Measurements from ENCODE around the gene TRIM9. TPM values are rescaled to one million over a fixed set of nuclear protein-coding genes. Genes with fewer than 3 reads are reported as not detected.
"Not testable (repeated sequence)": the region's sequence is repeated elsewhere in the genome, so short reads cannot be mapped to it uniquely, and the experiment has no call there.

Gene TRIM9
- total and polyA plus RNA-seq, 5 experiments from 2014 or later: 0.10 to 2.8 (median 1.3) TPM; not detected in 1

- Mint-ChIP-seq H3K4me1 (no peaks in the 10 kb centered on the region), H3K4me3 (no peak overlapping the region), H3K27ac (no peak overlapping the region), H3K36me3 (no peaks in the 10 kb centered on the region), H3K9me3 (no peaks in the 10 kb centered on the region), H3K27me3 (no peaks in the 10 kb centered on the region)
- ATAC-seq (no peak), DNase-seq (no peak)
- POLR2A ChIA-PET: no interaction called here
Measured at GRCh38 chr14:51006781-51007211, 88.1 kb downstream of the TRIM9 start.

GRCh38 chr14:51006324-51006723, 88.6 kb downstream of the TRIM9 start:
- Mint-ChIP-seq H3K27me3 (no peaks in the 10 kb centered on the region), H3K9me3 (no peaks in the 10 kb centered on the region), H3K36me3 (no peaks in the 10 kb centered on the region), H3K4me1 (no peaks in the 10 kb centered on the region), H3K4me3 (no peak overlapping the region), H3K27ac (no peak overlapping the region)
- POLR2A ChIA-PET: no interaction called here
- DNase-seq: no peak
- no peak for ATAC-seq

GRCh38 chr14:51004801-51005526, 89.9 kb downstream of the TRIM9 start:
- Mint-ChIP-seq H3K9me3 (no peaks in the 10 kb centered on the region), H3K27me3 (no peaks in the 10 kb centered on the region), H3K36me3 (no peaks in the 10 kb centered on the region), H3K4me3 (no peak overlapping the region), H3K4me1 (no peaks in the 10 kb centered on the region), H3K27ac (no peak overlapping the region)
- DNase-seq (no peak), ATAC-seq (no peak)
- POLR2A ChIA-PET: no interaction called here

GRCh38 chr14:51004352-51004800, 90.5 kb downstream of the TRIM9 start:
- no peak for DNase-seq
- no peak overlapping the region for H3K4me3 Mint-ChIP-seq
- ATAC-seq: no peak
- H3K27me3 Mint-ChIP-seq: no peaks in the 10 kb centered on the region
- POLR2A ChIA-PET: no interaction called here
- no peaks in the 10 kb centered on the region for H3K9me3 Mint-ChIP-seq
- peaks cover 0 to under 1% (median 0%) of the 10 kb centered on the region in 3 donors for H3K36me3 Mint-ChIP-seq
- H3K27ac Mint-ChIP-seq: no peak overlapping the region
- H3K4me1 Mint-ChIP-seq: no peaks in the 10 kb centered on the region

GRCh38 chr14:51002406-51002999, 92.4 kb downstream of the TRIM9 start:
- no peaks in the 10 kb centered on the region for H3K27me3 Mint-ChIP-seq
- H3K36me3 Mint-ChIP-seq: peaks cover 0 to 2% (median 0%) of the 10 kb centered on the region in 3 donors
- no peak overlapping the region for H3K27ac Mint-ChIP-seq
- no peaks in the 10 kb centered on the region for H3K4me1 Mint-ChIP-seq
- ATAC-seq (no peak), DNase-seq (no peak)
- POLR2A ChIA-PET: no interaction called here
- no peaks in the 10 kb centered on the region for H3K9me3 Mint-ChIP-seq
- no peak overlapping the region for H3K4me3 Mint-ChIP-seq

DNA sequence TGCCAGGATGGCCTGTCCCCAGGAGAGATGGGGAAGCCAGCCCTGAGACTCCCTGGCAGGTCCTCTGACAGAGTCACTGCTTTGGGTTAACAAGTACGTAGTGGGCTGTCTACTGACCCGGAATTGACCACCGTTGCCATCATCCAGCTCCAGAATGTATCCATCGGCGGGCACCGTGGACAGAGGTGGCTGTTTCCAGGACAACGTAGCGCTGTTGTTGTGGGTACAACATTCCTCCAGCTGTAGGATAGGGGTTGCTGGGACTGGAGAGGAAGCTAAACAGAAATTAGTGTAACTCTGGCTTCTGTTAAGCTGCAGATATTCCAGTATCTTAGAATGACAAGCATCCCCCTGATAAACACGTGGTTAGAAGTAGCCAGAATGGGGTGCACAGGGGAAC, 94.3 kb downstream of the TRIM9 start:
- no peak for DNase-seq
- Mint-ChIP-seq H3K27me3 (no peaks in the 10 kb centered on the region), H3K9me3 (no peaks in the 10 kb centered on the region), H3K4me3 (no peak overlapping the region), H3K36me3 (peaks cover 0 to 2% (median 0%) of the 10 kb centered on the region in 3 donors), H3K4me1 (no peaks in the 10 kb centered on the region), H3K27ac (no peak overlapping the region)
- ATAC-seq: no peak
- POLR2A ChIA-PET: no interaction called here

DNA sequence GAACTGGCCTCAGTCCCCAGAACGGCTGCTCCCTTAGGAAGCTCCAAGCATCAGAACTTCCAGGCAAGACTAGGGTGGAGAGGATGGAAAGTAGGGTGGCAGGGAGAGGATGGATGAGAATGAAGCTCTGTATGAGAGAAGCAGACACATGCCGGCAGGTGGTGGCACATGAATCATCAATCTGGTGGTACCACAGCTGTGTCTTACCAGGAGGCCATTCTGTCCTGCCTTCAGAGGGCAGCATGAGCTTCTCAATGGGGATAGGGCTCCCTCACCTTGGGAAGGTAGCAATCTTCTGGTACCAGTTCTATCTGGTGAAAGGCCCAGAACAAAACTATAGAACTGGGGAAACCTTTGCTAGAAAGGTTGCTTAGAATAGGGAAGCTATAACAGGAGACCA, 95.2 kb downstream of the TRIM9 start:
- Mint-ChIP-seq H3K4me3 (no peak overlapping the region), H3K4me1 (no peaks in the 10 kb centered on the region), H3K36me3 (peaks cover 0 to 2% (median 0%) of the 10 kb centered on the region in 3 donors), H3K9me3 (no peaks in the 10 kb centered on the region), H3K27ac (no peak overlapping the region), H3K27me3 (no peaks in the 10 kb centered on the region)
- DNase-seq (no peak), ATAC-seq (no peak)
- POLR2A ChIA-PET: no interaction called here

DNA sequence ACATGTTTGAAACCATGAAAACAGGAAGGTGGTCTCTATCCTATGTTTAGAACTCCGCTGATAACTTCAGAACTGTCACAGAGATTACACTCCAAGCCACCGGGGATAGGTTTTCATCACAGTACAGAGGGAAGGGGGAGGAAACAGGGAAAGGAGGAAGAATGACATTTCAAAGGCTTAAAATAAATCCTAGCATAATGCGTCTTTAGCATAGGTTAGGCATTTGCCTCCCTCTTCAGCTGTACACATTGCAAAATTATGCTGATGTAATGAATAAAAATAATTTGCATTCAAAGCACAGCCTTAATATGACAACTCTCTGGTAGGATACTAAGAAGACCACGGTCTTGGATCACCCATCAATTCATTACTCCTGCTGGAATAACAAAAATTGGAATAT, 96.3 kb downstream of the TRIM9 start:
- Mint-ChIP-seq H3K9me3 (no peaks in the 10 kb centered on the region), H3K4me1 (no peaks in the 10 kb centered on the region), H3K27me3 (no peaks in the 10 kb centered on the region), H3K27ac (no peak overlapping the region), H3K4me3 (no peak overlapping the region), H3K36me3 (peaks cover 0 to 2% (median 0%) of the 10 kb centered on the region in 3 donors)
- POLR2A ChIA-PET: no interaction called here
- ATAC-seq (no peak), DNase-seq (no peak)

DNA sequence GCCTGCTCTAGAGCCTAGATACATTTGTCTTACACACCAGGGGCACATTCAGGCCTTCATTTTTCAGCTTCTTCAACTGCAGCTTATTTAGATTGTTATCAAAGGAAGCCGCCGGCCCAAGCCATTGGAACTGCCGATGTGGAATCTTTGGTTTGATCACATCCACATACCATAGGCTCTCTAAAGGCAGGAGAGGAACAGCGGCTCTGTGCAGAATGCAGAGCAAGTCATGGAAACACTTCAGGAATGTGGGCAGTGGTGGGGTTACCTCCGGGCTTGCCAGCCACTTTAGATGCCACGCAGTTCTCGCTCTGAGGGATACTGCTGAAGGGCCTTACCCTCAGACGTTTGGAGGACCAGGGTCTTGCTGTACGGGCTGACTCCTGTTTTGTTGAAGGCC, 97.2 kb downstream of the TRIM9 start:
- DNase-seq (no peak), ATAC-seq (no peak)
- no peak overlapping the region for H3K4me3 Mint-ChIP-seq
- no peaks in the 10 kb centered on the region for H3K4me1 Mint-ChIP-seq
- no peaks in the 10 kb centered on the region for H3K27me3 Mint-ChIP-seq
- POLR2A ChIA-PET: no interaction called here
- peaks cover 0 to 2% (median 0%) of the 10 kb centered on the region in 3 donors for H3K36me3 Mint-ChIP-seq
- H3K9me3 Mint-ChIP-seq: no peaks in the 10 kb centered on the region
- no peak overlapping the region for H3K27ac Mint-ChIP-seq

- H3K27me3 Mint-ChIP-seq, H3K9me3 Mint-ChIP-seq, H3K27ac Mint-ChIP-seq, H3K4me3 Mint-ChIP-seq, DNase-seq, POLR2A ChIA-PET, ATAC-seq, H3K4me1 Mint-ChIP-seq, H3K36me3 Mint-ChIP-seq: not testable (repeated sequence)
Measured at GRCh38 chr14:50994158-50994557, 100.7 kb downstream of the TRIM9 start.

DNA sequence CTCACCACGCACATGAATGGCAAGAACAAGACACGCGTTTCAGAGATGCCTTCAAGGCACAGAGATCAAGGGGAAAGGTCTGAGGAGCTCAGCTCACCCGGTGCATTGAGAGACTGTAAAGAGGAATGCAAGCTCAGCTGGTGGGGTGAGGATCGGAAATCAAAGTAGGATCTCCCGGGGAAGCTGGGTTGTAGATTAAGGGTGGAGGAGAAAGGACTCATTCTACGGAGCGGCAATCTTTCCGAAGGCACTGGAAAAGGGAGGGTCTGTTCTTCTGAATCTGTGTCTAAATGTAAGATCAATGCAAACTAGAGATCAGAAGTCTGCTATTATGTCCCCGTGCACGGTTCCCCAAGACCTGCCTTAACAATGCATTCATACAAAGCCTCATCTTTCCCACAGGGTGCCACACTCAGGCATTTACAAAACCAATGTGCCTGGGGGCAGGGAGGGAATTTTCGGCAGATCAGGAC, 109.0 kb downstream of the TRIM9 start:
- H3K27ac Mint-ChIP-seq: no peak overlapping the region
- H3K27me3 Mint-ChIP-seq: peaks cover 0 to 5% (median 3%) of the 10 kb centered on the region in 5 donors
- no peak overlapping the region for H3K4me3 Mint-ChIP-seq
- no peak for ATAC-seq
- no peaks in the 10 kb centered on the region for H3K36me3 Mint-ChIP-seq
- peaks cover 0 to 1% (median 0%) of the 10 kb centered on the region in 4 donors for H3K4me1 Mint-ChIP-seq
- POLR2A ChIA-PET: no interaction called here
- no peak for DNase-seq
- H3K9me3 Mint-ChIP-seq: no peaks in the 10 kb centered on the region

- Mint-ChIP-seq H3K27me3 (peaks cover 0 to 5% (median 3%) of the 10 kb centered on the region in 5 donors), H3K9me3 (no peaks in the 10 kb centered on the region), H3K4me3 (no peak overlapping the region), H3K36me3 (no peaks in the 10 kb centered on the region), H3K4me1 (peaks cover 0 to 1% (median 0%) of the 10 kb centered on the region in 4 donors), H3K27ac (no peak overlapping the region)
- ATAC-seq: no peak
- POLR2A ChIA-PET: no interaction called here
- no peak for DNase-seq
Measured at GRCh38 chr14:50985124-50985858, 109.6 kb downstream of the TRIM9 start.

- Mint-ChIP-seq H3K36me3 (no peaks in the 10 kb centered on the region), H3K9me3 (no peaks in the 10 kb centered on the region), H3K4me3 (no peak overlapping the region), H3K27me3 (peaks cover 0 to 3% (median 3%) of the 10 kb centered on the region in 5 donors), H3K27ac (no peak overlapping the region), H3K4me1 (peaks cover 0 to 1% (median under 1%) of the 10 kb centered on the region in 4 donors)
- DNase-seq (no peak), ATAC-seq (no peak)
- POLR2A ChIA-PET: no interaction called here
Measured at GRCh38 chr14:50984036-50984710, 110.7 kb downstream of the TRIM9 start.

All from naive thymus-derived CD8-positive, alpha-beta T cell (primary cell).